Mesenchymal stem cell (in vitro differentiated cells and primary cell): ENCODE results near the gene TTC3.
"Not testable (repeated sequence)": the region's sequence is repeated elsewhere in the genome, so short reads cannot be mapped to it uniquely, and the experiment has no call there.

Experiments
- DNase-seq: peaks from one replicate; pipeline ENCODE4 v3.0.0-alpha.2; 2013
- H2AFZ ChIP-seq: one replicate; pipeline ENCODE4 v1.6.1; 2013; ENCODE audit warnings: low read depth, mild to moderate bottlenecking, control low read depth, inconsistent platforms, low read length, moderate library complexity
- H2AK5ac ChIP-seq: 2 replicates; pipeline ENCODE4 v1.6.1; 2013; ENCODE audit warnings: low read length, moderate library complexity, mild to moderate bottlenecking, inconsistent platforms; ENCODE audit not compliant: severe bottlenecking
- H2BK120ac ChIP-seq: one replicate; pipeline ENCODE4 v1.6.1; 2013; ENCODE audit warnings: low read depth, mild to moderate bottlenecking, inconsistent platforms, low read length, moderate library complexity
- H2BK12ac ChIP-seq, 2 experiments: one replicate each; pipeline ENCODE4 v1.6.1; 2013; ENCODE audit warnings: inconsistent platforms in 2 of 2, low read length in 2 of 2, mild to moderate bottlenecking in 2 of 2, moderate library complexity in 2 of 2, control low read depth in 1 of 2
- H2BK15ac ChIP-seq: one replicate; pipeline ENCODE4 v1.6.1; 2013; ENCODE audit warnings: mild to moderate bottlenecking, low read depth, inconsistent platforms; ENCODE audit not compliant: poor library complexity, severe bottlenecking
- H2BK5ac ChIP-seq: 2 replicates; pipeline ENCODE4 v1.6.1; 2013; ENCODE audit warnings: low read depth, mild to moderate bottlenecking, low read length, control low read depth, inconsistent platforms; ENCODE audit not compliant: poor library complexity, severe bottlenecking
- H3K14ac ChIP-seq, 2 experiments: one replicate each; pipeline ENCODE4 v1.6.1; 2013; ENCODE audit warnings: inconsistent platforms in 2 of 2, low read length in 2 of 2, control low read depth in 1 of 2, mild to moderate bottlenecking in 1 of 2, moderate library complexity in 1 of 2
- H3K18ac ChIP-seq, 2 experiments: one replicate each; pipeline ENCODE4 v1.6.1; 2013; ENCODE audit warnings: inconsistent platforms in 2 of 2, low read length in 2 of 2, control low read depth in 1 of 2, low read depth in 1 of 2, mild to moderate bottlenecking in 1 of 2
- H3K23ac ChIP-seq, 2 experiments: one replicate each; pipeline ENCODE4 v1.6.1; 2013; ENCODE audit warnings: inconsistent platforms in 2 of 2, low read length in 2 of 2, mild to moderate bottlenecking in 2 of 2, moderate library complexity in 2 of 2, control low read depth in 1 of 2
- H3K27ac ChIP-seq: 2 replicates; pipeline ENCODE4 v1.5.1; 2013; ENCODE audit warnings: mild to moderate bottlenecking, moderate library complexity, low read length, control low read depth, inconsistent platforms; ENCODE audit not compliant: poor library complexity, severe bottlenecking
- H3K27me3 ChIP-seq, 2 experiments: 2 replicates each; pipeline versions ENCODE4 v1.6.1 to v1.7.0; 2013; ENCODE audit warnings: low read length in 2 of 2, mild to moderate bottlenecking in 2 of 2, moderate library complexity in 2 of 2, control low read depth in 1 of 2, inconsistent platforms in 1 of 2; ENCODE audit not compliant: control insufficient read depth in 1 of 2, insufficient read depth in 1 of 2
- H3K36me3 ChIP-seq, 2 experiments: 2 replicates each; pipeline versions ENCODE4 v1.6.1 to v1.7.0; 2013; ENCODE audit warnings: low read length in 2 of 2, control low read depth in 1 of 2, inconsistent platforms in 1 of 2, low read depth in 1 of 2, mild to moderate bottlenecking in 1 of 2; ENCODE audit not compliant: insufficient read depth in 2 of 2, control insufficient read depth in 1 of 2
- H3K4ac ChIP-seq, 2 experiments: one replicate each; pipeline ENCODE4 v1.6.1; 2013; ENCODE audit warnings: inconsistent platforms in 2 of 2, low read length in 2 of 2, mild to moderate bottlenecking in 2 of 2, moderate library complexity in 2 of 2, control low read depth in 1 of 2, low read depth in 1 of 2
- H3K4me1 ChIP-seq: 2 replicates; pipeline ENCODE4 v1.6.1; 2013; ENCODE audit warnings: low read depth, low read length, control low read depth; ENCODE audit not compliant: control insufficient read depth, insufficient read depth
- H3K4me2 ChIP-seq: 2 replicates; pipeline ENCODE4 v1.6.1; 2013; ENCODE audit warnings: low read length, mild to moderate bottlenecking, inconsistent platforms; ENCODE audit not compliant: poor library complexity, severe bottlenecking
- H3K4me3 ChIP-seq, 2 experiments: 2 replicates each; pipeline versions ENCODE4 v1.5.1 to v1.7.0; 2013; ENCODE audit warnings: low read length in 2 of 2, mild to moderate bottlenecking in 2 of 2, control low read depth in 1 of 2, low read depth in 1 of 2; ENCODE audit not compliant: insufficient read depth in 1 of 2
- H3K79me1 ChIP-seq: replicated peaks from 2 replicates; pipeline ENCODE4 v1.6.1; 2013; ENCODE audit warnings: mild to moderate bottlenecking, control low read depth, low read length, inconsistent platforms; ENCODE audit not compliant: poor library complexity, severe bottlenecking
- H3K9ac ChIP-seq: 2 replicates; pipeline ENCODE4 v1.7.0; 2013; ENCODE audit warnings: mild to moderate bottlenecking, low read length, moderate library complexity
- H3K9me3 ChIP-seq: 2 replicates; pipeline ENCODE4 v1.7.0; 2013; ENCODE audit warnings: mild to moderate bottlenecking, low read length; ENCODE audit not compliant: control insufficient read depth
- H4K8ac ChIP-seq: one replicate; pipeline ENCODE4 v1.6.1; 2013; ENCODE audit warnings: inconsistent platforms, mild to moderate bottlenecking, low read length, moderate library complexity
- H4K91ac ChIP-seq: one replicate; pipeline ENCODE4 v1.6.1; 2013; ENCODE audit warnings: mild to moderate bottlenecking, low read length, inconsistent platforms
- WGBS: methylation state at CpG from one replicate; pipeline ENCODE4 v1.1.7; 2013; ENCODE audit warnings: mixed read lengths; 5-methylcytosine and 5-hydroxymethylcytosine counted together

Gene TTC3

GRCh38 chr21:37102746-37103145, 29.7 kb downstream of the TTC3 start:
- not testable (repeated sequence) for H2AFZ ChIP-seq, H3K23ac ChIP-seq, H2BK5ac ChIP-seq, H3K4me3 ChIP-seq, H3K14ac ChIP-seq, H3K27me3 ChIP-seq, H2BK15ac ChIP-seq, H4K91ac ChIP-seq, H2BK120ac ChIP-seq, H3K4me1 ChIP-seq, H2AK5ac ChIP-seq, H2BK12ac ChIP-seq, H3K18ac ChIP-seq, DNase-seq, H3K4ac ChIP-seq, H3K4me2 ChIP-seq, H3K9me3 ChIP-seq, H4K8ac ChIP-seq, H3K9ac ChIP-seq
- 99% methylated on average over 2 of the region's 3 CpGs for WGBS
- H3K36me3 ChIP-seq: peaks cover 10 to 33% of the 10 kb centered on the region in 2 experiments
- H3K79me1 ChIP-seq: peaks cover 27% of the 10 kb centered on the region
- peak overlapping the region; percentile 88 for H3K27ac ChIP-seq

GRCh38 chr21:37106998-37107397, 33.9 kb downstream of the TTC3 start:
- WGBS: 96% methylated on average over 2 of the region's 2 CpGs
- Histone ChIP-seq H3K9ac (no peak overlapping the region), H3K27me3 (no peaks in the 10 kb centered on the region), H3K4me1 (peaks cover 2% of the 10 kb centered on the region), H3K4me2 (no peak overlapping the region), H3K18ac (no peak overlapping the region), H2BK12ac (no peak overlapping the region), H4K91ac (no peak overlapping the region), H3K14ac (no peak overlapping the region), H3K36me3 (peaks cover 6 to 10% of the 10 kb centered on the region in 2 experiments), H3K4ac (no peak overlapping the region), H2BK5ac (no peak overlapping the region), H4K8ac (no peak overlapping the region), H3K23ac (no peak overlapping the region), H2BK120ac (no peak overlapping the region), H3K4me3 (no peak overlapping the region), H2BK15ac (no peak overlapping the region), H3K79me1 (peaks cover 26% of the 10 kb centered on the region), H2AK5ac (no peak overlapping the region), H2AFZ (no peak overlapping the region), H3K9me3 (no peaks in the 10 kb centered on the region), H3K27ac (no peak overlapping the region)
- DNase-seq: no peak

GRCh38 chr21:37111029-37111428, 38.0 kb downstream of the TTC3 start:
- not testable (repeated sequence) for H4K91ac ChIP-seq, H3K23ac ChIP-seq, H3K9ac ChIP-seq, H2BK12ac ChIP-seq, H3K4me3 ChIP-seq, H4K8ac ChIP-seq, H3K4me2 ChIP-seq, H3K4ac ChIP-seq, H2BK15ac ChIP-seq, H3K4me1 ChIP-seq, DNase-seq, H2BK5ac ChIP-seq, H2AFZ ChIP-seq, H2AK5ac ChIP-seq, H2BK120ac ChIP-seq, H3K9me3 ChIP-seq, H3K27ac ChIP-seq, H3K18ac ChIP-seq, H3K14ac ChIP-seq, H3K27me3 ChIP-seq
- peaks cover 12% of the 10 kb centered on the region for H3K79me1 ChIP-seq
- H3K36me3 ChIP-seq: peaks cover 8 to 19% of the 10 kb centered on the region in 2 experiments
- WGBS: 100% methylated on average over 3 of the region's 6 CpGs

GRCh38 chr21:37114301-37114700, 41.2 kb downstream of the TTC3 start:
- not testable (repeated sequence) for H3K4me1 ChIP-seq, H3K14ac ChIP-seq, DNase-seq, H3K4me2 ChIP-seq, H3K27ac ChIP-seq, H4K8ac ChIP-seq, H3K23ac ChIP-seq, H3K9me3 ChIP-seq, H2AK5ac ChIP-seq, H2AFZ ChIP-seq, H3K27me3 ChIP-seq, H4K91ac ChIP-seq, H3K4ac ChIP-seq, H2BK120ac ChIP-seq, H2BK5ac ChIP-seq, H3K18ac ChIP-seq, H3K79me1 ChIP-seq, H3K4me3 ChIP-seq, H2BK15ac ChIP-seq, H3K9ac ChIP-seq, H2BK12ac ChIP-seq
- H3K36me3 ChIP-seq: peaks cover 2 to 15% of the 10 kb centered on the region in 2 experiments
- 100% methylated on average over 1 of the region's 3 CpGs for WGBS
